Vagina (tissue), 2 donors: ENCODE measurements around the gene ARL1. TPM values are rescaled to one million over a fixed set of nuclear protein-coding genes. Genes with fewer than 3 reads are reported as not detected.

Experiments used
- DNase-seq, 2 donors: peaks; one replicate each; pipeline ENCODE4 v3.0.0-alpha.2; 2017; ENCODE audit errors: extremely low spot score in 2 of 2
- H3K27ac ChIP-seq: fragments of 200-600 bp; sonication (generic); one replicate; pipeline ENCODE4 v1.5.1; 2019
- H3K27me3 ChIP-seq: fragments of 200-600 bp; sonication (generic); one replicate; pipeline ENCODE4 v1.5.1; 2019
- H3K36me3 ChIP-seq, 2 donors: fragments of 200-600 bp; sonication (generic); one replicate each; pipeline ENCODE4 v1.5.1; 2017 to 2019
- H3K4me1 ChIP-seq: fragments of 200-600 bp; sonication (generic); one replicate; pipeline ENCODE4 v1.5.1; 2019
- H3K4me3 ChIP-seq, 2 donors: fragments of 200-600 bp; sonication (generic); 1 replicate in 1 of 2; 2 replicates in 1 of 2; pipeline ENCODE4 v1.5.1; 2016 to 2019
- H3K9me3 ChIP-seq: fragments of 200-600 bp; sonication (generic); one replicate; pipeline ENCODE4 v1.5.1; 2019
- POLR2A ChIP-seq, 2 donors: fragments of 450-650 bp; IDR thresholded peaks; one replicate each; pipeline ENCODE4 v1.6.1; 2017; ENCODE audit warnings: antibody characterized with exemption in 2 of 2, mild to moderate bottlenecking in 2 of 2, moderate library complexity in 2 of 2
- POLR2AphosphoS5 ChIP-seq, 2 donors: sonication (generic); formaldehyde crosslinking; IDR thresholded peaks; one replicate each; pipeline ENCODE4 v1.9.0; 2017; ENCODE audit warnings: antibody characterized with exemption in 2 of 2, mild to moderate bottlenecking in 2 of 2, low read depth in 1 of 2; ENCODE audit not compliant: insufficient read depth in 1 of 2
- intact Hi-C: fragments of 100-400 bp; cut with DNase I; formaldehyde crosslinking; loops from one replicate; pipeline ENCODE4 v1.15.1; 2023
- small RNA-seq: library from RNA; depleted of rRNA; stranded (forward); fragments of <200 nt; gene quantifications from one replicate; pipeline ENCODE3, GENCODE V24; 2016
- total RNA-seq: library from RNA; depleted of rRNA; stranded (reverse); fragments of >200 nt; gene quantifications from one replicate; pipeline ENCODE4 v1.2.3, GENCODE V29; 2016
- TF ChIP-seq, protein P1 (sequence below), 3 experiments: fragments of 450-650 bp in 2 of 3; fragments of 200-600 bp in 1 of 3; sonication (generic) in 1 of 3; IDR thresholded peaks; one replicate each; pipeline ENCODE4 v1.5.1; 2017 to 2019; ENCODE audit warnings: antibody characterized with exemption in 3 of 3, mild to moderate bottlenecking in 2 of 3, moderate library complexity in 2 of 3

Gene ARL1
- total RNA-seq, 1 donor from 2014 or later = 75.9 TPM

DNA sequence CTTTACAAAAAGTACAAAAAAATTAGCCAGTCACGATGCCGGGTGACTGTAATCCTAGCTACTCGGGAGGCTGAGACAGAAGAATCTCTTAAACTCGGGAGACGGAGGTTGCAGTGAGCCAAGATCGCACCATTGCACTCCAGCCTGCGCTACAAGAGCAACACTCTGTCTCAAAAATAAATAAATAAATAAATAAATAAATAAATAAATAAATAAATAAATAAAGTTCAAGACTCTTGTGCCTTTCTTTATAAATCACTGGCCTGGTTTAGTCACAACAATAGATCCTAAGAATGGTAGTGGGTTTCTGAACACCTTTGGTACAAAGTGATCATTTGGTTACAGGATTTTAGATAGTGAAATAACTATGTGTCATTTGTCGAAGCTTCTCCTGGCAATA, 46.1 kb downstream of the ARL1 start:
- intact Hi-C loops = no loop called here
- Histone ChIP-seq H3K27me3 (no peaks in the 10 kb centered on the region), H3K36me3 (peaks cover 0 to 48% of the 10 kb centered on the region in 2 donors), H3K4me1 (no peaks in the 10 kb centered on the region), H3K4me3 (no peak overlapping the region), H3K27ac (no peak overlapping the region), H3K9me3 (no peaks in the 10 kb centered on the region)
- no peak for DNase-seq
- TF ChIP-seq POLR2AphosphoS5 (IDR thresholded peaks at IDR 0.05; ENCODE audit: insufficient read depth in 1 of 2, low read depth in 1 of 2) = no peak
- TF ChIP-seq, protein P1, sequence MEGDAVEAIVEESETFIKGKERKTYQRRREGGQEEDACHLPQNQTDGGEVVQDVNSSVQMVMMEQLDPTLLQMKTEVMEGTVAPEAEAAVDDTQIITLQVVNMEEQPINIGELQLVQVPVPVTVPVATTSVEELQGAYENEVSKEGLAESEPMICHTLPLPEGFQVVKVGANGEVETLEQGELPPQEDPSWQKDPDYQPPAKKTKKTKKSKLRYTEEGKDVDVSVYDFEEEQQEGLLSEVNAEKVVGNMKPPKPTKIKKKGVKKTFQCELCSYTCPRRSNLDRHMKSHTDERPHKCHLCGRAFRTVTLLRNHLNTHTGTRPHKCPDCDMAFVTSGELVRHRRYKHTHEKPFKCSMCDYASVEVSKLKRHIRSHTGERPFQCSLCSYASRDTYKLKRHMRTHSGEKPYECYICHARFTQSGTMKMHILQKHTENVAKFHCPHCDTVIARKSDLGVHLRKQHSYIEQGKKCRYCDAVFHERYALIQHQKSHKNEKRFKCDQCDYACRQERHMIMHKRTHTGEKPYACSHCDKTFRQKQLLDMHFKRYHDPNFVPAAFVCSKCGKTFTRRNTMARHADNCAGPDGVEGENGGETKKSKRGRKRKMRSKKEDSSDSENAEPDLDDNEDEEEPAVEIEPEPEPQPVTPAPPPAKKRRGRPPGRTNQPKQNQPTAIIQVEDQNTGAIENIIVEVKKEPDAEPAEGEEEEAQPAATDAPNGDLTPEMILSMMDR (IDR thresholded peaks at IDR 0.05) = no peak
- no peak for TF ChIP-seq POLR2A (IDR thresholded peaks at IDR 0.05)

DNA sequence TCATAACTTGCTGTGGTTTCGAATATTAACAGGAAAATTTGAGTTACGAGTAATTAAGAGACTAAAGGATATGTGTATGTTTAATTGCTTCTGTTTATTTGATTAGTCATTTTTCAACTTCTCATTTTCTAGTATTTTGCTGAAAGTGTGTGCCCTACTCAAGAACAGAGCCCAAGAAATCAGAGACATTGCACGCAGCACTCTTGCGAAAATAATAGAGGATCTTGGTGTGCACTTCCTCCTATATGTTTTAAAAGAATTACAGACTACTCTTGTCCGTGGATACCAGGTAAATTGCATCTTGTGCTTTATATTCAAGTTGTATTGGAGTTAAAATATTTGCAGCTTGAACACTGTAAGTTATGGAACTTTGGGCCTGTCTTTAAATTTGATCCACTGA, 50.8 kb downstream of the ARL1 start:
- Histone ChIP-seq H3K4me3 (no peak overlapping the region), H3K36me3 (peaks cover 0 to 40% of the 10 kb centered on the region in 2 donors)
- TF ChIP-seq POLR2AphosphoS5 (IDR thresholded peaks at IDR 0.05; ENCODE audit: insufficient read depth in 1 of 2, low read depth in 1 of 2) (no peak), POLR2A (IDR thresholded peaks at IDR 0.05) (no peak)
- TF ChIP-seq, protein P1 (IDR thresholded peaks at IDR 0.05) = no peak

DNA sequence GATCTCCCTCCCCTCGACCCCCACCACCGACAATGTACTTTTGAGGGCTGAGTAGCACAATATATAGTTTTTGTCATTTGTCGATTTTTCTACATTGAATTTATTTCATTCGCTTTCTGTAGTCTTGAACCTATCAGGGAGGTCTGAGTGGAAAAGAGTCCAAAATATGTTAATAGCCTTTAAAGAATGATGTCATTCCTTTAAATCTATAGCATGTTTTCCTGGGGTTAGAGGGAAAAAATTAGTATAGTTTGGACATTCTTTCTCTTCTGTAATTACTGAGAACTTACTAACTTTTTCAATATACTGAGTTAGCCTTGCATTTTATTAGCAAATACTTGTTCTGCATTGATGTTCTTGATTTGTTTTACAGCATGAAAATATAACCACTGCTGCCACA, 55.9 kb downstream of the ARL1 start:
- Histone ChIP-seq H3K27me3 (no peaks in the 10 kb centered on the region), H3K36me3 (peaks cover 0 to 67% of the 10 kb centered on the region in 2 donors), H3K4me1 (no peaks in the 10 kb centered on the region), H3K9me3 (no peaks in the 10 kb centered on the region), H3K4me3 (no peak overlapping the region), H3K27ac (no peak overlapping the region)
- intact Hi-C loops = no loop called here
- DNase-seq = no peak
- TF ChIP-seq POLR2AphosphoS5 (IDR thresholded peaks at IDR 0.05; ENCODE audit: insufficient read depth in 1 of 2, low read depth in 1 of 2) (no peak), POLR2A (IDR thresholded peaks at IDR 0.05) (no peak)
- TF ChIP-seq, protein P1 (IDR thresholded peaks at IDR 0.05) = no peak

More for the DNA sequence above, 50.8 kb downstream of the ARL1 start:
- H3K27me3 ChIP-seq = no peaks in the 10 kb centered on the region
- intact Hi-C loops = no loop called here
- no peak overlapping the region for H3K27ac ChIP-seq
- H3K9me3 ChIP-seq = no peaks in the 10 kb centered on the region
- H3K4me1 ChIP-seq = no peaks in the 10 kb centered on the region
- DNase-seq = no peak

DNA sequence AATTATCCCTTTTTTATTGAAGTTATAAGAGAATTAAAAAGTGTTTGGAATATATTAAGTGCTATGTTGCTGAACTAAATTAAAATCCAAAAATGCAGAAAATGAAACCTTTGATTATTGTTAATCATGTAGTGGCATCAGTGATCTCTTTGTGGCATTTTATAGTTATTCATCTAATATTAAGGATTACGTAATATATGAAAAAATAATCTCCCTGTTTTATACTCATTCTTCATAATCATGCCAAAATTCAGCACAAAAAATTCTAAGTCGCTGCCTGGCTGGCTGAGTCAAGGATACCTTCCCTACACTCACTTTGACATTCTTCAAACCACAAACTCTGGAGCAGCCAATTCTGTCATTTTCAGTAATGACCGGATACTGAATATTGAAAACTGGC, 63.7 kb downstream of the ARL1 start:
- no peak for DNase-seq
- no peaks in the 10 kb centered on the region for H3K4me1 ChIP-seq
- no peak overlapping the region for H3K4me3 ChIP-seq
- H3K27me3 ChIP-seq = no peaks in the 10 kb centered on the region
- H3K36me3 ChIP-seq = peaks cover 0 to 79% of the 10 kb centered on the region in 2 donors
- no peaks in the 10 kb centered on the region for H3K9me3 ChIP-seq
- no peak overlapping the region for H3K27ac ChIP-seq
- TF ChIP-seq, protein P1 (IDR thresholded peaks at IDR 0.05) = no peak
- no peak for TF ChIP-seq POLR2AphosphoS5 (IDR thresholded peaks at IDR 0.05; ENCODE audit: insufficient read depth in 1 of 2, low read depth in 1 of 2)
- intact Hi-C loops = no loop called here

Small RNA genes lying within 50 kb of the gene (small RNA-seq; reads per million reads assigned to genes)
- gene RF00019 (not detected), gene RNU6-1068P (not detected), gene RPS27P23 (not detected)

Other genes with a start within 250 kb of the ARL1 start
- not detected for gene SLC5A8, start 197.5 kb downstream of the ARL1 start, total RNA-seq
- 11.5 TPM for gene UTP20, start 127.7 kb downstream of the ARL1 start, total RNA-seq
- not detected for gene SPIC, start 67.6 kb upstream of the ARL1 start, total RNA-seq
- gene MYBPC1, start 187.2 kb upstream of the ARL1 start, total RNA-seq = not detected